Neural crest cell (in vitro differentiated cells): Measurements from ENCODE around the gene ECSCR. TPM values are rescaled to one million over a fixed set of nuclear protein-coding genes. Genes with fewer than 3 reads are reported as not detected.

Source experiments
- DNase-seq: peaks from one replicate; pipeline ENCODE4 v3.0.0; 2021; ENCODE audit warnings: low read depth, mixed read lengths, low spot score
- H3K27ac Mint-ChIP-seq: one replicate; pipeline ENCODE4 v1.8.0; 2021; ENCODE audit warnings: mild to moderate bottlenecking, mixed read lengths; ENCODE audit not compliant: unreplicated experiment
- H3K27me3 Mint-ChIP-seq: 2 replicates; pipeline ENCODE4 v1.8.0; 2021; ENCODE audit warnings: low read depth, mild to moderate bottlenecking, mixed read lengths
- H3K36me3 Mint-ChIP-seq: 2 replicates; pipeline ENCODE4 v1.8.0; 2021; ENCODE audit warnings: low read depth, mild to moderate bottlenecking, mixed read lengths
- H3K4me1 Mint-ChIP-seq: 2 replicates; pipeline ENCODE4 v1.8.0; 2021; ENCODE audit warnings: mixed read lengths
- H3K4me3 Mint-ChIP-seq: one replicate; pipeline ENCODE4 v1.8.0; 2021; ENCODE audit warnings: mild to moderate bottlenecking, mixed read lengths
- H3K9me3 Mint-ChIP-seq: 2 replicates; pipeline ENCODE4 v1.8.0; 2021; ENCODE audit warnings: mixed read lengths
- CTCF ChIP-seq: fragments of 200-600 bp; sonication (generic); conservative IDR thresholded peaks from 2 replicates; pipeline ENCODE4 v1.5.0; 2021; ENCODE audit warnings: antibody characterized with exemption, mild to moderate bottlenecking
- total RNA-seq: library from RNA; stranded (reverse); gene quantifications from 2 replicates; pipeline ENCODE4 v1.2.1, GENCODE V29; 2021

The ECSCR gene
- total RNA-seq, 1 donor from 2014 or later, result not detected

GRCh38 chr5:139454568-139455290, 7.8 kb downstream of the ECSCR start:
- H3K4me1 Mint-ChIP-seq, result no peaks in the 10 kb centered on the region
- H3K4me3 Mint-ChIP-seq, result no peak overlapping the region
- no peak for DNase-seq
- no peaks in the 10 kb centered on the region for H3K27me3 Mint-ChIP-seq
- no peak for TF ChIP-seq CTCF
- H3K27ac Mint-ChIP-seq, result no peak overlapping the region
- H3K36me3 Mint-ChIP-seq, result no peaks in the 10 kb centered on the region
- H3K9me3 Mint-ChIP-seq, result no peaks in the 10 kb centered on the region

- Mint-ChIP-seq H3K36me3 (no peaks in the 10 kb centered on the region), H3K27ac (no peak overlapping the region), H3K4me3 (no peak overlapping the region), H3K27me3 (peaks cover 2% of the 10 kb centered on the region), H3K9me3 (no peaks in the 10 kb centered on the region), H3K4me1 (no peaks in the 10 kb centered on the region)
- TF ChIP-seq CTCF, result no peak
- no peak for DNase-seq
Observed at GRCh38 chr5:139453683-139454567, 8.6 kb downstream of the ECSCR start.

- no peak for TF ChIP-seq CTCF
- DNase-seq, result no peak
- Mint-ChIP-seq H3K27me3 (peaks cover 12% of the 10 kb centered on the region), H3K27ac (no peak overlapping the region), H3K36me3 (no peaks in the 10 kb centered on the region), H3K4me1 (no peaks in the 10 kb centered on the region), H3K9me3 (no peaks in the 10 kb centered on the region), H3K4me3 (no peak overlapping the region)
Observed at GRCh38 chr5:139451878-139452660, 10.5 kb downstream of the ECSCR start.

GRCh38 chr5:139451176-139451575, 11.4 kb downstream of the ECSCR start:
- Mint-ChIP-seq H3K36me3 (no peaks in the 10 kb centered on the region), H3K27me3 (peaks cover 13% of the 10 kb centered on the region), H3K4me3 (no peak overlapping the region), H3K9me3 (no peaks in the 10 kb centered on the region), H3K27ac (no peak overlapping the region), H3K4me1 (no peaks in the 10 kb centered on the region)
- DNase-seq, result no peak
- no peak for TF ChIP-seq CTCF

- H3K9me3 Mint-ChIP-seq, result no peaks in the 10 kb centered on the region
- no peak for DNase-seq
- H3K4me1 Mint-ChIP-seq, result no peaks in the 10 kb centered on the region
- no peaks in the 10 kb centered on the region for H3K36me3 Mint-ChIP-seq
- H3K4me3 Mint-ChIP-seq, result no peak overlapping the region
- no peak overlapping the region for H3K27ac Mint-ChIP-seq
- TF ChIP-seq CTCF, result no peak
- peaks cover 20% of the 10 kb centered on the region for H3K27me3 Mint-ChIP-seq
Observed at GRCh38 chr5:139446956-139447779, 15.4 kb downstream of the ECSCR start.
